SH-SY5Y (cell line): ENCODE measurements around the gene BDH1.

ENCODE experiments used
- GATA2 ChIP-seq: IDR thresholded peaks from 2 replicates; pipeline ENCODE4 v1.6.1; 2011; ENCODE audit warnings: mild to moderate bottlenecking, low read depth, low read length
- GATA3 ChIP-seq: IDR thresholded peaks from 2 replicates; pipeline ENCODE4 v1.6.1; 2011; ENCODE audit warnings: low read depth, mild to moderate bottlenecking, low read length, moderate library complexity

DNA sequence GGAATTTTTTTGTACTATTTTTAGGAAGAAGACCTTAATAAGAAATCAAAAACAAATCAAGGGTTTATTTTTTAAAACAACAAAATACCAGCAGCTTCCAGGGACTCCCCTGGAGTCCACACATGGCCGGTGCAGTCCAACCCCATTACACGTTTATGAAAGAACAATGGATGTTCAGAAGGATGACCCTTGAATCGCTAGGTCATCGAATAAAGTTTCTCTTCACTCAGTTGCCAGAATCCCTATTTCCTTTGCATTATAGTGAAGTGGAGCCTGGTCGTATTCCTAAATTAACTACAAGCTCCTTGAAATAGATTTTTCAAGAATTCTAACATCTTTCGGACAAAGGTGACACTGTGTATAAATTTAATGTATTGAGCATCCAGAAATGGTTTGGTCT is 95.1 kb downstream of the BDH1 start:
- TF ChIP-seq GATA2 (no peak), GATA3 (no peak)
